Inferior parietal cortex (tissue), 1 donor: ENCODE measurements around the gene NACC2.
"Not testable (repeated sequence)": the region's sequence is repeated elsewhere in the genome, so short reads cannot be mapped to it uniquely, and the experiment has no call there.

ENCODE experiments used
- DNase-seq: peaks from one replicate; pipeline ENCODE4 v3.0.0-alpha.2; 2016; ENCODE audit errors: extremely low spot score

NACC2 gene

DNA sequence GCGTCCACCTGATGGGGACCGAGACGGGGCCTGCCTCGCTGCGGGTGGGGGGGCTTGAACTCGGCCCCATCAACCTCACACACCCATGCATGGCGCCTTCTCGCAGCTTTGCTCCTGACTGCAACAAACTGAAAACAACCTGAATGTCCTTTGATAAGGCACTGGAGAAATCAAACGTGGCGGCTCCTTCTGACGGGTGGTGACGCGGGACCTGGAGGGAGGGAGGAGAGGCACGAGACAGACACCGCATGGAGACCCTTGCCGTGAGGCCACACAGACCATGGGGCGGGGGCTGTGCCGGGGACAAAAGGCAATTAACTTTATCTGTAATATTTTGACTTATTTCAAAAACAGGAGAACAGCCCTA lies 48.6 kb downstream of the NACC2 start:
- no peak for DNase-seq

DNA sequence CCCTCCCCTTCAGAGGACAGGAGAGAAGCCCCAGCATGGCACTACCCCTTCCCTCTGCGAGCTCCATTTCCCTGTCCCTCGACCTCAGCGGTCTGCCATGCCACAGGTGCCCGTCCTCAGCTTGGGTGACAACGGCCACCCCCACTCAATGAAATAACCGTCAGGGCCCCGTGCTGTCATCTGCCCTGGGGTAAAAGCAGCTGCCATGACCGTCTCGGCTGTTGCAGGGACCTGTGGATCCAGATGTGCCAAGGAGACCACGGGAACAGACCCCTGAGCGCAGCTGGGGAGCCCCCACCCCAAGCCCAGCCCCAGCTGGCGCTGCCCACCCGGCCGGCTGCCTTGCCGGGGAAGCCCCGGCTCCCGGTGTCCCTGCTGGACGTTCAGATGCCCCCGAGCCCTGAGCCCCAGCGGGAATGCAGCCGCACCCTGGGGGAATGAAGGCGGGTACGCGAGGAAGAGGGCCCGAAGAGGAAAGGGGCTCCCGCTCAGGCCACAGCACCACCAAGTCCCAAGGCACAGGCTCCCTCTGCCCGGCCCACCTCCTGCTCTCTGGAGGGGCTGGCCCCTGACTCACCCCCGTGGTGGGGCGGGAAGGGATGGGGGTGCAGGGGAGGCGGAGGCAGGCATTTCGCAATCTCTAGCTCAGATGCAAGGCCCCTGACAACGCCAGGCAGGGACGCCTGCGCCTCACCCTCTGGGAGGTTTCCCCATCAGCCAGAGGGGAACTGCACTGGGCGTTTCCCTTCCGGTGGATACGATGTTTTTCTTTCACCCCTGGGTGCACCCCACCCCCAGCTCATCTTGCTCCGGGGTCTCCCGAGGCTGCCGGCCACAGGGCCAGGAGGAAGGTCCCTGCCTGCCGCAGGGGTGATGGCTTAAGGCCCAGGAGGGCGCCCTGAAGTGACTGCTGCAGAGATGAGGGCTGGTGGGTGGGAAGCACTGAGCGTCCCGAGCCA lies 49.2 kb downstream of the NACC2 start:
- DNase-seq = no peak

DNA sequence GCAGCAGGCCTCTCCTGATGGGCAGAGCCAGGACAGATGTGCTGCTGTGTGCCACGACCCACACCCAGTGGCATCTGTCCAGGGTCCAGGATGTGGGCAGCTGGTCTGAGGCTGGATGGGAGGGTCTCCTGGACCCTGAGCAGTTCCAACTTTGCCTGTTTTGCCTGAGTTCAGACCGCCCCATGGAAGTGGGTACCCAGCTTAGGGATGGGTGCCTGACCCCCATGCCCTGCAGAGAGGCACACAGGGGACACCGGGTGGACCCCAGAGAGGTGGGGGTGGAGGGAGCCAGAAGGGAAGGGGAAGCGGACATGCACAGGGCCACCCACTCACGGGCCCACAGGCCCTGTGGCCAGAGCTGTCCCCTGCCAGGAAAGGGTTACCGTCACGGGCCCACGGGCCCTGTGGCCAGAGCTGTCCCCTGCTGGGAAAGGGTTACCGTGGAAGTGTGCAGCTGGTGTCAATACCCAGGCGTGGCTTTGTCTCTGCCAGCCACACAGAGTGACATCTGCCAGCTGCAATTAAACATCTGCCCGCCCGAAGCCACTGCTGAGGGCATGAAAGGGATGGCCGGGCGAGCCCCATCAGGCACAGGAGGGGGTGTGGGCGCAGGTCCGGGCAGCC lies 50.0 kb downstream of the NACC2 start:
- no peak for DNase-seq

DNA sequence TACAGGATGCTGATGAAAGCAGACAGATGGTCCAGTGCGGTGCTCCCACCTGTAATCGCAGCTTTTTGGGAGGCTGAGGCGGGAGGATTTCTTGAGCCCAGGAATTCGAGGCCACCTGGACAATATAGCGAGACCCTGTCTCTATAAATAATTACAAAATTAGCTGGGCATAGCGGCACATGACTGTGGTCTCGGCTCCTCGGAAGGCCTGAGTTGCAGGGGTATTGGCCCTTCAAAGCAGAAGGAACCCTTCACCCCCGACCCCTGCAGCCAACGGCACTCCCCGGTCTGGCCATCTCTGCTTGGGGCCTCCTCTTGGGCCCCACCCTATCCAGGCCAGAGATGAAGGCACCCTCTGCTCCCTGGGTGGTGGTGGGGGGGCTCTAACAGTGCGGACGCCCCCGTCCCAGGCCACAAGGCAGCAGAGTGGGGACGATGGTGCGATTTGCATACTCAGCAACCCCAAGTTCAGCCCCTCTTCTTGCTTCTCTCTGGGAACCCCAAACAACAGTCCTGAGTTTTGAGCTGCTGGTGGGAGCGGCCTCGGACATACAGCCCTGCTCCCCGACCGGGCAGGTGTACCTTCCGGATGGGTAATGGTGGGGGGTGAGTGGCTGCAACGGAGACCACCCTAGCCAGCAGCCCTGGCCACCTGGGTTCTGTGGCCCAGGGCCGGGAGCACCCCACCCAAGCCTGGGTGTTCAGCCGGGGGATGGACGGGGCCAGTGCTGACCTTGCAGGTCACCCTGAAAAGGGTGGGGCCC lies 50.7 kb downstream of the NACC2 start:
- no peak for DNase-seq

- DNase-seq = no peak
Observed at GRCh38 chr9:136043441-136043991, 51.6 kb downstream of the NACC2 start.

- DNase-seq = no peak
Observed at GRCh38 chr9:136042541-136042940, 52.5 kb downstream of the NACC2 start.

DNA sequence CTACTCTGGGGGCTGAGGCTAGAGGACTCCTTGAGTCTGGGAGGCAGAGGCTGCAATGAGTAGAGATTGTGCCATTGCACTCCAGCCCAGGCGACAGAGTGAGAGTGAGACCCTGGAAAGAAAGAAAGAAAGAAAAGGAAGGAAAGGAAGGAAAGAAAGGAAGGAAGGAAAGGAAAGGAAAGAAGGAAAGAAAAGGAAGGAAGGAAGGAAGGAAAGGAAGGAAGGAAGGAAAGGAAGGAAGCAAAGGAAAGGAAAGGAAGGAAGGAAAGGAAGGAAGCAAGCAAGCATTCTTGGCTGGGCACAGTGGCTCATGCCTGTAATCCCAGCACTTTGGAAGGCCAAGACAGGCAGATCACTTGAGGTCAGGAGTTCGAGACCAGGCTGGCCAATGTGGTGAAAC lies 54.2 kb downstream of the NACC2 start:
- DNase-seq = not testable (repeated sequence)

GRCh38 chr9:136039488-136039887 lies 55.6 kb downstream of the NACC2 start:
- DNase-seq = no peak

GRCh38 chr9:136036848-136037247 lies 58.2 kb downstream of the NACC2 start:
- DNase-seq = no peak

GRCh38 chr9:136036050-136036449 lies 59.0 kb downstream of the NACC2 start:
- DNase-seq = no peak

- DNase-seq = no peak
Observed at GRCh38 chr9:136031741-136032730, 63.1 kb downstream of the NACC2 start.

DNA sequence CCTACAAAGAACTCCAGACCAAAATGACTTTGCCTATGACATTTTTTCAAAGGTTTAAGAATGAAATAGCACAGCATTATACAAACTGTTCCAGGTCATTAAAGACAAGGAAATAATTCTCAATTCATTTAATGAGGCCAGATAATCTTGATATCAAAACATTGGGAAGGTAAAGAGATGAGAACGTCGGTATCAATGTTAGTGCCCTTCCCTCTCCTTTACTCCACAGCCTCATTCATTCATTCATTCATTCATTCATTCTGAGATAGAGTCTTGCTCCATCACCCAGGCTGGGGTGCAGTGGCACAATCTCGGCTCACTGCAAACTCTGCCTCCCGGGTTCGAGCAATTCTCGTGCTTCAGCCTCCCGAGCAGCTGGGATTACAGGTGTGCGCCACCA lies 64.0 kb downstream of the NACC2 start:
- DNase-seq = no peak

- no peak for DNase-seq
Observed at GRCh38 chr9:136029556-136029955, 65.5 kb downstream of the NACC2 start.

DNA sequence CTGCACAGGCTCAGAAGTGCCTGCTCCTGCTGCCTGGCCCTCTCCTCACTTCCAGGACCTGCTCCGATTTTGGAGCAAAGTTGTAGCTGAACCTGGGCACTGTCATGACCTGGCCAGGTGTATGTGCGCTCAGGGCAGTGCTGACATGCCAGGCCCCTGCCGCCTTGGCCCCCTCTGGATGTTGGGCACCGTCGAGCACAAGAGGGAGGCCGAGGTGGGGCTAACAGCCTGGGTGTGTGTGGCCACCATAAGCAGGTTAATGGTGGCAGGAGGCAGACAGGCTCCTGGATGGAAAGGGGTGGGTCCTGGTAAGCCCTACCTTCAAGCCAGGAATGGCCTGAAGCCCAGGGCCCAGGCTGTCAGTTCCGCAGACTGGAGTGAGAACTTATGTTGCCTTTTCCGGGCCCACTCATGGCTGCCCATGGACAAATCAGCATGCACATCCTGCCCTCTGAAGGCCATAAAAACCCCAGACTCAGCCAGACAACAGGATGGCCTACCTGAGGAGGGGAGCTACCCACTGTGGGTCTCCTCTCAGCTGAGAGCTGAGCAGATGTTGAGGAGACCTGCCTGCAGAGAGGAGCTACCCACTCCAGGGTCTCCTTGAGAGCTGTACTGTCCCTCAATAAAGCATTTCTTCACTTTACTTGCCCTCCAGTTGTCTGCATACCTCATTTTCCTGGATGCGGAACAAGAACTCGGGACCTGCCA lies 66.2 kb downstream of the NACC2 start:
- no peak for DNase-seq

DNA sequence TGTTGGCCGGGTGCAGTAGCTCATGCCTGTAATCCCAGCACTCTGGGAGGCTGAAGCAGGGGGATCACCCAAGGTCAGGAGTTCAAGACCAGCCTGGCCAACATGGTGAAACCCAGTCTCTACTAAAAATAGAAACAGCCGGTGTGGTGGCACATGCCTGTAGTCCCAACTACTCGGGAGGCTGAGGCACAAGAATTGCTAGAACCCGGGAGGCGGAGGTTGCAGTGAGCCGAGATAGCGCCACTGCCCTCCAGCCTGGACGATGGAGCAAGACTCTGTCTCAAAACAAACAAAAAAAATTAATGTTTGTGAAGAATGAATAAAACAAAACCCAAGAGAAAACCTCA lies 68.2 kb downstream of the NACC2 start:
- DNase-seq = not testable (repeated sequence)

GRCh38 chr9:136026266-136026942 lies 68.7 kb downstream of the NACC2 start:
- DNase-seq = no peak

DNA sequence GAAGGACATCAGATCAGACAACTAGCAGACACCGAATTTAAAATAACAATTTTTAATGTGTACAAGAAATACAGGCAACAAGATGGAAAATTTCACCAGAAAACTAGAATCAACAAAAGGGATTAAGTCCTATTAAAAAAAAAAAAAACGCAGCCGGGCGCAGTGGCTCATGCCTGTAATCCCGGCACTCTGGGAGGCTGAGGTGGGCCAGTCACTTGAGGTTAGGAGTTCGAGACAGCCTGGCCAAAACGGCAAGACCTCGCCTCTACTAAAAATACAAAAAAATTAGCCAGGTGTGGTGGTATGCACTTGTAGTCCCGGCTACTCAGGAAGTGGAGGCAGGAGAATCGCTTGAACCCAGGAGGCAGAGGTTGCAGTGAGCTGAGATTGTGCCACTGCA lies 69.6 kb downstream of the NACC2 start:
- no peak for DNase-seq

DNA sequence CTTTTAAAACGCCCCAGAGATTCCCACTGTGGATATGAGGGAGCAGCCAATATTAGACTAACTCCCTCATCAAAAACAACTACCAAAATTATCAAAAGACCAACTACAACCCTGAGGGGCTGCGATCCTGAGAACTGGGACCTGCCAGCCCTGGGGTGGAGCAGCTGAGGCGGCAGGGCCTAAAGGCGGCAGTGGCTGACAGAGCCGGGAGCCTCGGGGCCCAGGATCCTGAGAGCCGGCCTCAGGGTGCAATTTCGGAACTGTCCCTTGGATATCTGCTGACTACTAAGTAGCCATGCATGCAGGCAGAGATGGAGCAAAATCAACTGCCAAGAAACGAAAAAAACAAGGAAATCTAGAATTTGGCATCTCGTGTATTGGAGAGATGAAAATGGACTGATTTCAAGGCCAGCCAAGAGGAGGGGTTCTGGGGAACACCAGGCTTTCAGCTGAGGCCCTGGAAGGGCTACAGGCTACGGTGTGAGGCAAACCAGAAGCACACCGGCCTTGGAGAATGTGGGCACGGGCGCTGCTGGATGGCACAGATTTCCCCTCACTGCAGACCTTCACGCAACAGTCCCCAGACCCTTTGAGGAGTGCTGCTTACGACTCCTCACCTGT lies 70.3 kb downstream of the NACC2 start:
- DNase-seq = no peak

GRCh38 chr9:136024286-136024685 lies 70.8 kb downstream of the NACC2 start:
- DNase-seq = no peak
